Measurements from ENCODE around the gene PTPRN2. TPM values are rescaled to one million over a fixed set of nuclear protein-coding genes. Genes with fewer than 3 reads are reported as not detected.
"Not testable (repeated sequence)": the region's sequence is repeated elsewhere in the genome, so short reads cannot be mapped to it uniquely, and the experiment has no call there.

PTPRN2 gene
- total and polyA plus RNA-seq, 2 donors = 1.7 to 1.9 TPM

- WGBS = 94% methylated on average over 16 of the region's 16 CpGs
- Histone ChIP-seq H3K27ac (ENCODE audit: low read depth in 1 of 2, low read length in 1 of 2) (no peak overlapping the region), H3K4me3 (ENCODE audit: low read length in 2 of 2) (no peak overlapping the region), H3K4me1 (ENCODE audit: control insufficient read depth in 2 of 2, insufficient read depth in 2 of 2, low read length in 2 of 2) (no peaks in the 10 kb centered on the region), H3K9me3 (ENCODE audit: control insufficient read depth in 2 of 2, insufficient read depth in 1 of 2, low read length in 1 of 2) (no peaks in the 10 kb centered on the region), H3K36me3 (ENCODE audit: control insufficient read depth in 2 of 2, insufficient read depth in 2 of 2, low read length in 1 of 2) (no peaks in the 10 kb centered on the region), H3K27me3 (ENCODE audit: control insufficient read depth in 2 of 2, insufficient read depth in 1 of 2, low read length in 1 of 2) (no peaks in the 10 kb centered on the region)
- DNase-seq (ENCODE audit: low read depth in 6 of 9, low spot score in 9 of 9) = no peak
These were observed 166.9 kb downstream of the PTPRN2 start for GRCh38 chr7:158420591-158421340.

GRCh38 chr7:158419238-158419785 is 168.3 kb downstream of the PTPRN2 start:
- 86% methylated on average over 13 of the region's 13 CpGs for WGBS
- no peak for DNase-seq (ENCODE audit: low read depth in 6 of 9, low spot score in 9 of 9)
- H3K27ac ChIP-seq (ENCODE audit: low read depth in 1 of 2, low read length in 1 of 2) = no peak overlapping the region
- H3K4me1 ChIP-seq (ENCODE audit: control insufficient read depth in 2 of 2, insufficient read depth in 2 of 2, low read length in 2 of 2) = no peaks in the 10 kb centered on the region
- H3K9me3 ChIP-seq (ENCODE audit: control insufficient read depth in 2 of 2, insufficient read depth in 1 of 2, low read length in 1 of 2) = no peaks in the 10 kb centered on the region
- H3K4me3 ChIP-seq (ENCODE audit: low read length in 2 of 2) = no peak overlapping the region
- H3K27me3 ChIP-seq (ENCODE audit: control insufficient read depth in 2 of 2, insufficient read depth in 1 of 2, low read length in 1 of 2) = no peaks in the 10 kb centered on the region
- H3K36me3 ChIP-seq (ENCODE audit: control insufficient read depth in 2 of 2, insufficient read depth in 2 of 2, low read length in 1 of 2) = no peaks in the 10 kb centered on the region

- not testable (repeated sequence) for H3K27me3 ChIP-seq (ENCODE audit: control insufficient read depth in 2 of 2, insufficient read depth in 1 of 2, low read length in 1 of 2); DNase-seq (ENCODE audit: low read depth in 6 of 9, low spot score in 9 of 9); H3K36me3 ChIP-seq (ENCODE audit: control insufficient read depth in 2 of 2, insufficient read depth in 2 of 2, low read length in 1 of 2); H3K4me3 ChIP-seq (ENCODE audit: low read length in 2 of 2); H3K27ac ChIP-seq (ENCODE audit: low read depth in 1 of 2, low read length in 1 of 2); H3K4me1 ChIP-seq (ENCODE audit: control insufficient read depth in 2 of 2, insufficient read depth in 2 of 2, low read length in 2 of 2); H3K9me3 ChIP-seq (ENCODE audit: control insufficient read depth in 2 of 2, insufficient read depth in 1 of 2, low read length in 1 of 2)
- 91% methylated on average over 14 of the region's 14 CpGs for WGBS
These were observed 169.2 kb downstream of the PTPRN2 start for GRCh38 chr7:158418395-158418794.

DNA sequence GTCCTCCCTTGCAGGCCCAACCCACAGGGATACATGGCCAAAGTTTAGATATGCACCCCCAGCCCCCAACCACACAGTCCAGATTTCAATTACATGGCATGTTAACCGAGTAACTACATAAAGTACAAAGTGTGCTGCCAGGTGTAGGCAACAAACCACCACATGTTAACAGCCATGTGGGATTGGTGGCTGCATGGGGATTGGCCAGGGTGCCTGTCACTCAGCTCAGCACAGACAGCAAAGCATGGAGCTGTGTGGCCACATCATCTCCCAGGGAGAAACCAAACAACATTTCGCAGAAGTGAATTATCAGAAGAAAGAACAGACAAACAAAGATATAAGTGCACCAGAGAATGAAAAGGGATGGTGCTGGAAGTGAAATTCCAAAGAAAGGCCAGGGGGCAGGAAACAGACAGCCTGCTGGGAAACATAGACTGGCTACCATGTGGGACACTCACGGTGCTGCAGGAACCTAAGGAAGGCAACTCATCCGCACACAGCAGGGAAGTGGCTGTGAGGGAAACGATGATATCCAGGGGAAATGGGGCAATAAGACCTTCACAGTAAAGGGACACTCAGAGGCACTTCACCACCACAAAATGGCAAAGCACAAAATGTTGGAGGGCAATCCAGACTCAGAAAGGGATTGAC is 171.2 kb downstream of the PTPRN2 start:
- no peaks in the 10 kb centered on the region for H3K4me1 ChIP-seq (ENCODE audit: control insufficient read depth in 2 of 2, insufficient read depth in 2 of 2, low read length in 2 of 2)
- no peak overlapping the region for H3K27ac ChIP-seq (ENCODE audit: low read depth in 1 of 2, low read length in 1 of 2)
- H3K4me3 ChIP-seq (ENCODE audit: low read length in 2 of 2) = no peak overlapping the region
- no peak for DNase-seq (ENCODE audit: low read depth in 6 of 9, low spot score in 9 of 9)
- no peaks in the 10 kb centered on the region for H3K9me3 ChIP-seq (ENCODE audit: control insufficient read depth in 2 of 2, insufficient read depth in 1 of 2, low read length in 1 of 2)
- H3K27me3 ChIP-seq (ENCODE audit: control insufficient read depth in 2 of 2, insufficient read depth in 1 of 2, low read length in 1 of 2) = no peaks in the 10 kb centered on the region
- 84% methylated on average over 5 of the region's 5 CpGs for WGBS
- H3K36me3 ChIP-seq (ENCODE audit: control insufficient read depth in 2 of 2, insufficient read depth in 2 of 2, low read length in 1 of 2) = no peaks in the 10 kb centered on the region

DNA sequence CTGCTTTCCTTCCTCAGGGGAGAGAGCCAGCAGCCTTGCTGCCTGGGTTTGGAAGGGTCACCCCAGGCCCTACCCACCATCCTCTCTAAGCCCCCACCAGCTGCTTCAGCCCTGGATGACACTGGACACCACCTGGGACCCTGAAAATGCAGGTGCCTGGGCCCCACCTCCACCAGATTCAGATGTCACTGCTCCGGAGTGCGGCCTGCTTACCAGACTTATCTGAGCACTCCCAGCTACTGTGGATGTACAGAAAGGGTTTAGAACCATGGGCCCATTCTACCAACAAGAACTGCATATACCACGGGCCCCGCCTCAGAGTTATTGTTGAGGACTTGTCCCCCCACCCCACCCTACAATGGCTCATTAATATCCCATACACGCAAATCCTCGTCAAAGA is 172.3 kb downstream of the PTPRN2 start:
- no peak for DNase-seq (ENCODE audit: low read depth in 6 of 9, low spot score in 9 of 9)
- no peaks in the 10 kb centered on the region for H3K4me1 ChIP-seq (ENCODE audit: control insufficient read depth in 2 of 2, insufficient read depth in 2 of 2, low read length in 2 of 2)
- H3K27me3 ChIP-seq (ENCODE audit: control insufficient read depth in 2 of 2, insufficient read depth in 1 of 2, low read length in 1 of 2) = no peaks in the 10 kb centered on the region
- H3K4me3 ChIP-seq (ENCODE audit: low read length in 2 of 2) = no peak overlapping the region
- no peak overlapping the region for H3K27ac ChIP-seq (ENCODE audit: low read depth in 1 of 2, low read length in 1 of 2)
- H3K36me3 ChIP-seq (ENCODE audit: control insufficient read depth in 2 of 2, insufficient read depth in 2 of 2, low read length in 1 of 2) = no peaks in the 10 kb centered on the region
- no peaks in the 10 kb centered on the region for H3K9me3 ChIP-seq (ENCODE audit: control insufficient read depth in 2 of 2, insufficient read depth in 1 of 2, low read length in 1 of 2)
- WGBS = 96% methylated on average over 6 of the region's 6 CpGs

DNA sequence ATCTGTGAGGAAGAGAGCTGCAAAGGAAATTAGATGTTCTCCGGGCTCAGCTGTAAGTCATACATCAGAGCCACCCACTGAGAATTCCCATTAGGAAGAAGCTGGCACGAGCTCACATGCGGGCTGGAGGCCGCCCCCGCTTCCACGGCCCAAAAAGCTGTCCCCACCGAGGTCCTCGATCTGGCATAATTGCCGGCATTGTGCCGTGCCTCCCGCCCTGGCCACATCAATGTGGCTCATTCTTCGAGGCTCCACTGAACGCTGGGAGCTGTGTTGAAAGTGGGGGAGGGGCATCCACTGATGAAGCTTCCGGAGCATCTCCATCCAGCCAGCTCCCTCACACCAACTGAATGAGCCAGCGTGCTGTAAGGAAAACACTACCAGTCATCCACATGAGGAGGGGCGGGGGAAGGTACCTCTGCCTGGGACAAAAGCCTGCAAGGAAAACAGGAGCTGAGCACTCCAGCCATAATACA is 173.1 kb downstream of the PTPRN2 start:
- Histone ChIP-seq H3K4me3 (ENCODE audit: low read length in 2 of 2) (no peak overlapping the region), H3K27me3 (ENCODE audit: control insufficient read depth in 2 of 2, insufficient read depth in 1 of 2, low read length in 1 of 2) (no peaks in the 10 kb centered on the region), H3K36me3 (ENCODE audit: control insufficient read depth in 2 of 2, insufficient read depth in 2 of 2, low read length in 1 of 2) (no peaks in the 10 kb centered on the region), H3K27ac (ENCODE audit: low read depth in 1 of 2, low read length in 1 of 2) (no peak overlapping the region), H3K4me1 (ENCODE audit: control insufficient read depth in 2 of 2, insufficient read depth in 2 of 2, low read length in 2 of 2) (no peaks in the 10 kb centered on the region), H3K9me3 (ENCODE audit: control insufficient read depth in 2 of 2, insufficient read depth in 1 of 2, low read length in 1 of 2) (no peaks in the 10 kb centered on the region)
- 93% methylated on average over 16 of the region's 16 CpGs for WGBS
- no peak for DNase-seq (ENCODE audit: low read depth in 6 of 9, low spot score in 9 of 9)

DNA sequence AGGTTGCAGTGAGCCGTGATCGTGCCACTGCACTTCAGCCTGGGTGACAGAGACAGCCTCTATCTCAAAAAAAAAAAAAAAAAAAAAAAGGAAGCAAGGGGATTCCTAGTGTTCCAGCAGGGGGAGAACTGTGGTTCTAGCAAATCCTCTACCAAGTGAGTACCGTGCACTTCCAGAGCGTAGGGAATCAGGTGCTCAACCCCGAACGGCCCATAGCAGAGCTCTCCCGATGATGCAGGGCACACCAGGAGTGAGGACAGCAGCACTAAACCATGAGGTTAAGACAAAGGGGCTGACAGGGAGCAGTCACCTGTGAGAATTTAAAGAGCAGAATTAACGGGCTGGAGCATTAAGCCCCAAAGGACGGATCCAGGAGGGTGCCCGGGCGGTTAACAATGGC is 173.6 kb downstream of the PTPRN2 start:
- no peaks in the 10 kb centered on the region for H3K9me3 ChIP-seq (ENCODE audit: control insufficient read depth in 2 of 2, insufficient read depth in 1 of 2, low read length in 1 of 2)
- H3K27ac ChIP-seq (ENCODE audit: low read depth in 1 of 2, low read length in 1 of 2) = no peak overlapping the region
- no peak for DNase-seq (ENCODE audit: low read depth in 6 of 9, low spot score in 9 of 9)
- H3K27me3 ChIP-seq (ENCODE audit: control insufficient read depth in 2 of 2, insufficient read depth in 1 of 2, low read length in 1 of 2) = no peaks in the 10 kb centered on the region
- no peaks in the 10 kb centered on the region for H3K36me3 ChIP-seq (ENCODE audit: control insufficient read depth in 2 of 2, insufficient read depth in 2 of 2, low read length in 1 of 2)
- H3K4me3 ChIP-seq (ENCODE audit: low read length in 2 of 2) = no peak overlapping the region
- 93% methylated on average over 11 of the region's 11 CpGs for WGBS
- H3K4me1 ChIP-seq (ENCODE audit: control insufficient read depth in 2 of 2, insufficient read depth in 2 of 2, low read length in 2 of 2) = no peaks in the 10 kb centered on the region

- H3K27ac ChIP-seq (ENCODE audit: low read depth in 1 of 2, low read length in 1 of 2) = no peak overlapping the region
- H3K27me3 ChIP-seq (ENCODE audit: control insufficient read depth in 2 of 2, insufficient read depth in 1 of 2, low read length in 1 of 2) = no peaks in the 10 kb centered on the region
- WGBS = 96% methylated on average over 24 of the region's 24 CpGs
- H3K9me3 ChIP-seq (ENCODE audit: control insufficient read depth in 2 of 2, insufficient read depth in 1 of 2, low read length in 1 of 2) = no peaks in the 10 kb centered on the region
- H3K4me1 ChIP-seq (ENCODE audit: control insufficient read depth in 2 of 2, insufficient read depth in 2 of 2, low read length in 2 of 2) = no peaks in the 10 kb centered on the region
- no peaks in the 10 kb centered on the region for H3K36me3 ChIP-seq (ENCODE audit: control insufficient read depth in 2 of 2, insufficient read depth in 2 of 2, low read length in 1 of 2)
- H3K4me3 ChIP-seq (ENCODE audit: low read length in 2 of 2) = no peak overlapping the region
- DNase-seq (ENCODE audit: low read depth in 6 of 9, low spot score in 9 of 9) = no peak
These were observed 176.2 kb downstream of the PTPRN2 start for GRCh38 chr7:158411232-158411950.

DNA sequence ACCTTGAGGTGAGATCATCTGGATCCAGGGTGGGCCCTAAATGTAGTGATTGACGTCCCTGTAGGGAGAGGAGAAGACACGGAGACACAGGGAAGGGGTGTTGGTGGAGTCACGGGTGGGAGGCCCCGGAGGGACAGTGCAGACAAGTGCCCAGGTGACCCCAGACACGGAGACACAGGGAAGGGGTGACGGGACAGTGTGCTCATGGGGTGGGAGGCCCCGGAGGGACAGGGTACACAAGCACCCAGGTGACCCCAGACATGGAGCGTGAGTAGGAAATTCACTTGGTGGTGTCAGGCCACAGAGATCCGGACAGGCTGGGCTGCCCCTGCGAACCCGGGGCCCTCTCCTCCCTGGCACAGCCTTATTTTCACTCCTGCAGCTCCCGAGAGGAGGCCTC is 176.9 kb downstream of the PTPRN2 start:
- DNase-seq (ENCODE audit: low read depth in 6 of 9, low spot score in 9 of 9) = no peak
- H3K27ac ChIP-seq (ENCODE audit: low read depth in 1 of 2, low read length in 1 of 2) = no peak overlapping the region
- no peaks in the 10 kb centered on the region for H3K36me3 ChIP-seq (ENCODE audit: control insufficient read depth in 2 of 2, insufficient read depth in 2 of 2, low read length in 1 of 2)
- no peaks in the 10 kb centered on the region for H3K4me1 ChIP-seq (ENCODE audit: control insufficient read depth in 2 of 2, insufficient read depth in 2 of 2, low read length in 2 of 2)
- WGBS = 89% methylated on average over 12 of the region's 12 CpGs
- no peaks in the 10 kb centered on the region for H3K27me3 ChIP-seq (ENCODE audit: control insufficient read depth in 2 of 2, insufficient read depth in 1 of 2, low read length in 1 of 2)
- H3K9me3 ChIP-seq (ENCODE audit: control insufficient read depth in 2 of 2, insufficient read depth in 1 of 2, low read length in 1 of 2) = no peaks in the 10 kb centered on the region
- H3K4me3 ChIP-seq (ENCODE audit: low read length in 2 of 2) = no peak overlapping the region

Measured in thymus (tissue), 11 donors.